Left ventricle myocardium inferior (tissue), 1 donor: ENCODE measurements around the gene REEP6. TPM values are rescaled to one million over a fixed set of nuclear protein-coding genes. Genes with fewer than 3 reads are reported as not detected.
"Not testable (repeated sequence)": the region's sequence is repeated elsewhere in the genome, so short reads cannot be mapped to it uniquely, and the experiment has no call there.

Source experiments
- DNase-seq: peaks from one replicate; pipeline ENCODE4 v3.0.0-alpha.2; 2020
- H3K27ac ChIP-seq: fragments of 200-600 bp; replicated peaks from 2 replicates; pipeline ENCODE4 v1.8.0; 2021
- H3K27me3 ChIP-seq: fragments of 200-600 bp; 2 replicates; pipeline ENCODE4 v1.8.0; 2021; ENCODE audit warnings: low read depth
- H3K36me3 ChIP-seq: fragments of 200-600 bp; 2 replicates; pipeline ENCODE4 v1.8.0; 2021
- H3K4me1 ChIP-seq: fragments of 200-600 bp; 2 replicates; pipeline ENCODE4 v1.8.0; 2021
- H3K4me3 ChIP-seq: fragments of 200-600 bp; 2 replicates; pipeline ENCODE4 v1.8.0; 2021; ENCODE audit warnings: mild to moderate bottlenecking, moderate library complexity
- H3K9me3 ChIP-seq: fragments of 200-600 bp; replicated peaks from 2 replicates; pipeline ENCODE4 v1.8.0; 2021
- CTCF ChIP-seq: fragments of 200-600 bp; IDR thresholded peaks from 2 replicates; pipeline ENCODE4 v1.8.0; 2021; ENCODE audit warnings: antibody characterized with exemption, mild to moderate bottlenecking, borderline replicate concordance
- intact Hi-C: fragments of 100-400 bp; cut with micrococcal nuclease; formaldehyde crosslinking; loops from one replicate; pipeline ENCODE4 v1.11.0; 2022
- total RNA-seq: library from RNA; stranded (reverse); fragmentation: NEBNext Ultra II Directional; extraction: Animal tissue kit (Norgen Biotek cat#: 25700); gene quantifications from one replicate; pipeline ENCODE4 v1.2.1, GENCODE V29; 2021
- donor health status: DM: no; HTN: yes; CAD: no; lungs with severe emphysema.

Gene REEP6
- total RNA-seq, 1 donor from 2014 or later = 1.9 TPM

GRCh38 chr19:1529430-1529816 is 38.4 kb downstream of the REEP6 start:
- no peaks in the 10 kb centered on the region for H3K9me3 ChIP-seq
- no peaks in the 10 kb centered on the region for H3K4me1 ChIP-seq
- intact Hi-C loops = no loop called here
- H3K36me3 ChIP-seq = no peaks in the 10 kb centered on the region
- no peak overlapping the region for H3K27ac ChIP-seq
- DNase-seq = no peak
- H3K4me3 ChIP-seq = no peak overlapping the region
- TF ChIP-seq CTCF = no peak
- peaks cover 90% of the 10 kb centered on the region for H3K27me3 ChIP-seq

DNA sequence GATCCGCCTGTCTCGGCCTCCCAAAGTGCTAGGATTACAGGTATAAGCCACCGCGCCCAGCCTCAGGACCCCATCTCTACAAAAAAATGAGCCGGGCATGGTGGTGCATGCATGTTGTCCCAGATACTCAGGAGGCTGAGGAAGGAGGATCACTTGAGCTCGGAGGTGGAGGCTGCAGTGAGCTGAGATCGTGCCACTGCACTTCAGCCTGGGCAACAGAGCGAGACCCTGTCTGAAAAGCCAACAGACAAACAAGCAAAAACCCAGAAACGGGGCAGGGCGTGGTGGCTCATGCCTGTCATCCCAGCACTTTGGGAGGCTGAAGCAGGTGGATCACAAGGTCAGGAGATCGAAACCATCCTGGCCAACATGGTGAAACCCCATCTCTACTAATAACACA is 39.9 kb downstream of the REEP6 start:
- H3K36me3 ChIP-seq, H3K4me1 ChIP-seq, DNase-seq, H3K9me3 ChIP-seq, intact Hi-C loops, H3K4me3 ChIP-seq, H3K27ac ChIP-seq: not testable (repeated sequence)
- H3K27me3 ChIP-seq = peaks cover 86% of the 10 kb centered on the region

DNA sequence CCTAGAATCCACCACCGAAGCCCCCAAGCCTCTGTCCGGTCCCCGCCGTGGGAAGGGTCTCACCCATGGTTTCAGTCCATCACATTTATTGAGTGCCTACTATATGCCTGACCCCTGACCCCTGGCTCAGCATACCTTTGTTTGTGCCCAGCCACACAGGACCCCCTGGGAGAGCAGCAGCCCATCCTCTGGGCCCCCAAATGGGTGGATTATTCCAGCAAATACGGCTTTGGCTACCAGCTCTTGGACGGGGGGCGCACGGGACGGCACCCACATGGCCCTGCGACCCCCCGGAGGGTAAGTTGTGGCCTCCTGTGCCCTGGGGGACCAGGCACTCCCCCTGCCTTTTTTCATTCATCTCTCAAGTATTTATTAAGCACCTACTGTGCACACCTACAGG is 40.6 kb downstream of the REEP6 start:
- H3K36me3 ChIP-seq = no peaks in the 10 kb centered on the region
- H3K27ac ChIP-seq = no peak overlapping the region
- TF ChIP-seq CTCF = no peak
- H3K27me3 ChIP-seq = peaks cover 80% of the 10 kb centered on the region
- H3K4me3 ChIP-seq = no peak overlapping the region
- H3K9me3 ChIP-seq = no peaks in the 10 kb centered on the region
- intact Hi-C loops = no loop called here
- H3K4me1 ChIP-seq = no peaks in the 10 kb centered on the region
- no peak for DNase-seq

DNA sequence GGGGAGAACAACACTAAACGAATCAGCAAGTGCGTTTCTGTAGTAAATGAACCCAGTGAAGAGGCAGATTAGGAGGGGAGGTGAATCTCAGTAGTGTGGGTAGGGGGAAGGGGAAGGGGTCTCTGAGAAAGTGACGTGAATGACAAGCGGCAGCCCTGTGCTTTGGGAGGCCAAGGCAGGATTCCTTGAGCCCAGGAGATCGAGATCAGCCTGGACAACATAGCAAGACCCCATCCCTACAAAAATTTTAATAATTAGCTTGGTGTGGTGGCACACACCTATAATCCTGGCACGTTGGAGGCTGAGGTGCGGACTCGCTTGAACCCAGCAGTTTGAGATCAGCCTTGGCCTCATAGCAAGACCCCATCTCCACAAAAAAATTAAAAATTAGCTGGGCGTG is 41.0 kb downstream of the REEP6 start:
- H3K9me3 ChIP-seq = no peaks in the 10 kb centered on the region
- no peak for DNase-seq
- H3K27ac ChIP-seq = no peak overlapping the region
- no peak for TF ChIP-seq CTCF
- no peak overlapping the region for H3K4me3 ChIP-seq
- no peaks in the 10 kb centered on the region for H3K36me3 ChIP-seq
- H3K27me3 ChIP-seq = peaks cover 77% of the 10 kb centered on the region
- H3K4me1 ChIP-seq = no peaks in the 10 kb centered on the region
- intact Hi-C loops = no loop called here

GRCh38 chr19:1533510-1534150 is 42.6 kb downstream of the REEP6 start:
- Histone ChIP-seq H3K4me1 (peaks cover 3% of the 10 kb centered on the region), H3K4me3 (no peak overlapping the region), H3K27ac (no peak overlapping the region), H3K9me3 (no peaks in the 10 kb centered on the region), H3K36me3 (no peaks in the 10 kb centered on the region), H3K27me3 (peaks cover 79% of the 10 kb centered on the region)
- no peak for TF ChIP-seq CTCF
- no peak for DNase-seq
- intact Hi-C loops = no loop called here

DNA sequence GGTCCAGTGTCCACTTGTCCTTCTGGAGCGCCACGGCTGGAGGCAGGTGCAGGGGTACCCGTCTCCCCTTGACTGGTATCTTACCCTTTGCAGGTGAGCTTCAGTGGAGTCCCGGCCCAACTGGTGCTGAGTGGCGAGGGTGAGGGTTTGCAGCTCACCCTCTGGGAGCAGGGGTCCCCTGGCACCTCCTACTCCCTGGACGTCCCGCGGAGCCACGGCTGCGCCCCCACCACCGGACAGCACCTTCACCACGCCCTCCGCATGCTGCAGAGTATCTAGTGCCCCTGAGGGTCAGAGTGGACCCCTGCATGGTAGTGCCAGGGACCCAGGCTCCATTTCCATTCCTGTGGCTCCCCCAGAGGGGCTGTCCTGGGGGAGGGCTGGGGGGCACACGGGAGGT is 44.0 kb downstream of the REEP6 start:
- no peaks in the 10 kb centered on the region for H3K9me3 ChIP-seq
- no peak overlapping the region for H3K4me3 ChIP-seq
- no peak for TF ChIP-seq CTCF
- no peak for DNase-seq
- no peaks in the 10 kb centered on the region for H3K36me3 ChIP-seq
- no peak overlapping the region for H3K27ac ChIP-seq
- H3K27me3 ChIP-seq = peaks cover 66% of the 10 kb centered on the region
- H3K4me1 ChIP-seq = peaks cover 10% of the 10 kb centered on the region
- intact Hi-C loops = no loop called here

GRCh38 chr19:1535699-1536098 is 44.7 kb downstream of the REEP6 start:
- Histone ChIP-seq H3K4me1 (peaks cover 17% of the 10 kb centered on the region), H3K27me3 (peaks cover 61% of the 10 kb centered on the region)
- H3K9me3 ChIP-seq, H3K4me3 ChIP-seq, intact Hi-C loops, H3K36me3 ChIP-seq, DNase-seq, H3K27ac ChIP-seq: not testable (repeated sequence)
